GM18508 (cell line): ENCODE results near the gene IL12B.
"Not testable (repeated sequence)": the region's sequence is repeated elsewhere in the genome, so short reads cannot be mapped to it uniquely, and the experiment has no call there.

Experiments used
- ATAC-seq: cut with Tn5 transposase; IDR thresholded peaks from one replicate; pipeline ENCODE4 v1.9.1; 2021; ENCODE audit warnings: moderate number of reproducible peaks; ENCODE audit not compliant: insufficient read depth, unreplicated experiment

Gene IL12B

DNA sequence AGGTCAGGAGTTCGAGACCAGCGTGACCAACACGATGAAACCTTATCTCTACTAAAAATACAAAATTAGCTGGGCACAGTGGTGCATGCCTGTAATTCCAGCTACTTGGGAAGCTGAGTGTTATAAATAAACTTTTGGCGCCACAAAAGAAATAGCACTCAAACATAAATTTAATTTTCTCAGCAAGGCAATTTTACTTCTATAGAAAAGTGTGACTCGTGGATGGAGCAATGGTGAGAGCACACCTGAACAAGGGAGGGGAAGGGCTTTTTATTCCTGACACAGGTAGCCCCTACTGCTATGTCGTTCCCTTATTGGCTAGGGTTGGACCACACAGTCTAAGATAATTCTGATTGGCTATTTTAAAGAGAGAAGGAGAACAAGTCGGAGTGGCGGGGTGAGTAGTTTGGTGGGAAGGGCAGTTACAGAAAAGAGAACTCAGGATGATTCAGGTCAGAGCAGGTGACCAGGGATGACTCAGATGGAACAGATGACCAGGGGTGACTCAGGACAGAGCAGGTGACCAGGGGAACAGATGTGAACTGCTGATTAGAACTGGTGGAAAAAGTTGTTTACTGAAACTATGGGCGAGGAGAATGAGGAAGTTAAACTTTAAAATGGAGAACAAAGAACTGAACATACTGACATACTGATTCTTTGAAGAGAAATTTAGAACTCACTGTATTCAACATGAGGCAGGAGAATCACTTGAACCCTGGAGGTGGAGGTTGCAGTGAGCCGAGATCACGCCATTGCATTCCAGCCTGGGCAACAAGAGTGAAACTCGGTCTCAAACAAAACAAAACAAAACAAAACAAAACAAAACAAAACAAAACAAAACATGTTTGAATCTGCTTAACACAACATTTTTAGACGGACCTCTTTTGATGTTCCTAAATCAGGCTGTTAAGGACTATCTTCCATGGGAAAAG, 28.1 kb downstream of the IL12B start:
- ATAC-seq = not testable (repeated sequence)

DNA sequence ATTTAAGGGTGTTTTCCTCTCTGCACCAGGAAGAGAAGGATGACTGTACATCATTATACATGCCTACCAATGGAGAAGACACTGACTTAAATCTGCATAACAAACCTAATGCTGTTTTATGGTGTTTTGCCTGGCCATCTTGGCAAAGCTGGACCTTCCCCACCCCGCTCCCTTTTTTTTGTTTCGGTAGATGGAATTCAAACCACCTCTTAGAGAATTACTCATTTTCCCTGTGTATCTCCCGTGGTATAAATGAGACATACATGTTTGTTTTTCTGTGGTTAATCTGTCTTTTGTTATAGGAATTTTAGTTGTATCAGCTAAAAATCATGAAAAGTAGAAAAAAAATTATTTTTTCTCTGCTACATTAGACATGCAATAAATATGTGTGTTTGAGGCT, 28.8 kb downstream of the IL12B start:
- ATAC-seq = no peak

DNA sequence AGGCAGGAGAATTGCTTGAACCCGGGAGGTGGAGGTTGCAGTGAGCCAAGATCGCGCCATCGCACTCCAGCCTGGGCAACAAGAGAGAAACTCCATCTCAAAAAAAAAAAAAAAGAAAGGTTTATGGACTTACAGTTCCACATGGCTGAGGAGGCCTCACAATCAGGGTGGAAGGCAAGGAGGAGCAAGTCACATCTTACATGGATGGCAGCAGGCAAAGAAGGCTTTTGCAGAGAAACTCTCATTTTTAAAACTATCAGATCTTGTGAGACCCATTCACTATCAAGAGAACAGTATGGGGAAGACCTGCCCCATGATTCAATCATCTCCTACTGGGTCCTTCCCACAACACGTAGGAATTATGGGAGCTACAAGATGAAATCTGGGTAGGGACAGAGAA, 33.0 kb downstream of the IL12B start:
- ATAC-seq = not testable (repeated sequence)

DNA sequence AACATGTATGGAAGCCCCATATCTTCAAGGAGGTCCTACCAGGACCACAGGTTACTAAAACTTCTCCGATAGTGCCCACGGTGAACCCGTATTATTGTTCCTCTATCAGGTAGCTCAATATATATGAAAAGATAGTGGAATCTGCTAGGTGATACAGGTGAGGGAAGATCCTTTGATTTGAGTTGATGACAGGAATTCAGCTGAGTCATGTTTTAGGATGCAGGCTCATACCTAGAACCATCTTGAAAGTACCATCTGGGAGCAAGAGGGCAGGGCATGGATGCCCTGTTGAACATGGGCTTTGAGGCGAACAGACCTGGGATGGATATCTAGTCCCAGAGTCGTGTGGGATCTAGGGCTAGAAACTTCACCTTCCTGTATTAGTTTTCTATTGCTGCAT, 35.4 kb downstream of the IL12B start:
- no peak for ATAC-seq

DNA sequence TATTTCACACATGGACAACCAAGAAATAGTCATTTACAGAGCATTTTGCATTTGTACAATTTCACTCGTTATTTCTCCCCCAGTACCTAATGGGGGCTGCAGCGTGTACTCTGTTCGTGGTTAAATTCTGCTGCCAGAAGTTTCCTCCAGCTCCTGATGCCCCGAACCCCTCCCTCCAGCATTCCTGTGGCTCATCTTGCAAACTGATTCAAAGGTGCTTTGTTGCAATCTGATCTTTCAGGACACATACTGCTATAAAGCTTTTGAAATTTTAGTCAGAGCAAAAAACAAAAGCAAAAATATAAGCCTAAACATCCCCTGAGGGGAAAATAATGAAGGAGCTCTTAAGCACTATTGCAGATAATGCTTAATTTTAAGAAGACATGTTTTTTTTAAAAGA, 39.5 kb downstream of the IL12B start:
- ATAC-seq = no peak

- no peak for ATAC-seq
Measured at GRCh38 chr5:159286420-159287035, 43.8 kb downstream of the IL12B start.

- ATAC-seq = no peak
Measured at GRCh38 chr5:159274676-159275075, 55.6 kb downstream of the IL12B start.

GRCh38 chr5:159273923-159274322, 56.4 kb downstream of the IL12B start:
- no peak for ATAC-seq

- ATAC-seq = no peak
Measured at GRCh38 chr5:159269723-159270122, 60.6 kb downstream of the IL12B start.

GRCh38 chr5:159266764-159267163, 63.5 kb downstream of the IL12B start:
- not testable (repeated sequence) for ATAC-seq
